Right lung (tissue), 5 donors: ENCODE measurements around the gene COL25A1. TPM values are rescaled to one million over a fixed set of nuclear protein-coding genes. Genes with fewer than 3 reads are reported as not detected.
"Not testable (repeated sequence)": the region's sequence is repeated elsewhere in the genome, so short reads cannot be mapped to it uniquely, and the experiment has no call there.

Experiments
- DNase-seq, 2 donors: peaks; one replicate each; pipeline ENCODE4 v3.0.0-alpha.2; 2013
- polyA plus RNA-seq, 5 donors: library from polyadenylated mRNA; unstranded; fragments of 120-200 nt; gene quantifications; one replicate each; pipeline versions ENCODE4 v1.2.1 to v1.2.3, GENCODE V29; 2013; ENCODE audit warnings: inconsistent platforms in 1 of 5, low replicate concordance in 1 of 5; ENCODE audit not compliant: insufficient read length in 5 of 5, insufficient read depth in 1 of 5

The COL25A1 gene
- polyA plus RNA-seq, 5 donors: 1.3 to 2.6 (median 1.6) TPM

DNA sequence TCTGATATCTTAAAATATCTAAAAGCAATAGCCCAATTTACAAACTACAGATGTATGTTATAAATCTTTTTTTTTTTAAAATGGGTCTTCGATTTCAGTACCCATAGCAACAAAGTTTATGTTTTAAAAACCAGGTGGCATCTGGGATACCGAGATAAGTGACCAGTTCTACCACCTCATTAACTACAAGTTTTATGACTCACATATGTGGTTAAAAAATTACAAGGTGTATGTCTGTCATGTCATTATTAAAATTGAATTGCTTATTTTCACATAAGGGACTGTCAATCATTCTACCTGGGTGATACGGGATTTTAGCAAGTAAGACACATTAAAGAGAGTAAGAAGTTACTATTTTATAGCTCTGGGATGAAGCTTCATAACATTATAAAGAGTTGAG lies 347.6 kb downstream of the COL25A1 start:
- DNase-seq: no peak

DNA sequence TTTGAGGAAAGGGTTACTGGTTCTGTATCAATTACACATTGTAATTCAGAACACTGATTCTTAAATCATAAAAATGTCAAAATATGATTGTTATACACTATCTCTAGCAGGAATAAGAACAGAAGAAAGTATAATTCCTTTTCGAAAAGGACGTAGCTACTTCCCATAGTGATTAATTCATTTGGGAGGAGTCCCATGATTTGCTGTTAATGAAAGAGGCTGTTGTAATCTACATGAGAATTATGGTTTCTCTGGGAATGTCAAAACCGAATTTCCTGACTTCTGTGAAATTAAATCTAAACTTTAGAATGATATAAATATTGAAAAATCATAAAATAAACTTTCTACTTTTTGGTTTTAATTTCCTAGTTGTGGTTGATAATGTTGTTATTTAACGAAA lies 348.5 kb downstream of the COL25A1 start:
- DNase-seq: no peak

DNA sequence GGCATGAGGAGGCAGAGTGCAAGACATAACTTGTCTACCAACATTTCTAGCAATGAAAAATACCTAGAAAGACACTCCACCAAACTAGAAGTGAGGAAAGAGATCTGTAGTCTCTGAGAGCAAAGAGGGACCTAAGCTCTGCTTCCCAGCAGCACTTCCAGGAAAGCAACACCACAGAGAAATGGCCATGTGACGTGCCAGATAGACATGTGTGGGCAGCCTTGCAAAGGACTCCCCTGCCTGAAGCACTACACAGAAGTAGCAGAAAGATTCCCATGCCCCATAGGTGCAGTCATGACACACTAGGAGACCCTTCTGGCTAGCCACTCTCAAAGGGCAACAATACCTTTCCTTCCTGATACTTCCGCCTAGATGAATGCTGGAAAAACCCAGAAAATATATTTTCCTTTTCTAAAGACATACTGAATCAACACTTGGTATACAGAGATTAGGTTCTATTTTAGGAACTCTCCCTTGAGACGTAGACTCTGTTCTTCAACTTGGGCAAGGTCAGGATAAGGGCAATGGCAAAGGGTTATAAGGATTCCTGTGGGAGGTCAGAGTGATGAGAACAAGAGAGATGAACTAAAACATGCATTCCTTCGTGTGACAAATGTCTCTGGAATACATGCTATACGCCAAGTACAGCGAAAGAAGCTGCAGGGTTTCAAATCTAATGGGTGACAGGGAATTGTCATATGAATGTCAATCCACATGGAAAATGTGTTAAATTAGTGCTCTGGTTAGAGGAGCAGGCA lies 352.1 kb downstream of the COL25A1 start:
- no peak for DNase-seq

DNA sequence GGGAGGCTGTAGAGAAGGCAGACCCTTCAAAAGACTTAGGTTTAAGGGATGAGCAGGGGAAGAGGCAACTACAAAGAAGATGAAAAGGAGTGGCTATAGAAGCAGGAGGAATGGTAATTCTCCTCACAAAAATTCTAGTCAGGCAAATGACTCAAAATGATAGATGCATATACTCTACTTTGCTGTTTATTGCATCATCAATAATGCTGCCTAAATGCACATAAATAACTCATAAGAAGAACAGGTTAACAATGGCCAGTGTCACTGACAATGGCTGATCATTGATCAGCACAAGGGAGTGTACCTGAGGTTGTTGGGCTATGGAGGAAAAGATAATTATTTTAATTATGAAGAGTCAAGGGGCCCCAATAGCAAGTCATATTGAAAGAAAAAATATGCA lies 354.9 kb downstream of the COL25A1 start:
- DNase-seq: no peak

DNA sequence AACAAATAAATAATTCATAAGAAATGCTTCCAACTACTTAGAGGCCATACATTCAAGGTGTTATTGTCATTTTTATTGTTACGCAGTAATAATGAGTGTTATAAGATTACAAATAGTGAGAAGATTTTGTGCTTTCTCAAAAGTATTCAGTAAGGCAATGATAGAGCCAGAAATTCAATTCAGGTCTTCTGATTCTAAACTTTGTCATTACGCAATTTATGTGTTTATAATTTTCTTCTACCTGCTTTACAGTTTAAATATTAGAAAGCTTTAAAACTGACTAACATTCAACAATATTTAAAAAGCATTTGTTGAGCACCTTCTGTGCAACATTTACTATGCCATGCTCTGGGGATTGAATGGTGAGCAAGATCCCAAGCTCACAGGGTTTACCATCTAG lies 356.2 kb downstream of the COL25A1 start:
- no peak for DNase-seq

DNA sequence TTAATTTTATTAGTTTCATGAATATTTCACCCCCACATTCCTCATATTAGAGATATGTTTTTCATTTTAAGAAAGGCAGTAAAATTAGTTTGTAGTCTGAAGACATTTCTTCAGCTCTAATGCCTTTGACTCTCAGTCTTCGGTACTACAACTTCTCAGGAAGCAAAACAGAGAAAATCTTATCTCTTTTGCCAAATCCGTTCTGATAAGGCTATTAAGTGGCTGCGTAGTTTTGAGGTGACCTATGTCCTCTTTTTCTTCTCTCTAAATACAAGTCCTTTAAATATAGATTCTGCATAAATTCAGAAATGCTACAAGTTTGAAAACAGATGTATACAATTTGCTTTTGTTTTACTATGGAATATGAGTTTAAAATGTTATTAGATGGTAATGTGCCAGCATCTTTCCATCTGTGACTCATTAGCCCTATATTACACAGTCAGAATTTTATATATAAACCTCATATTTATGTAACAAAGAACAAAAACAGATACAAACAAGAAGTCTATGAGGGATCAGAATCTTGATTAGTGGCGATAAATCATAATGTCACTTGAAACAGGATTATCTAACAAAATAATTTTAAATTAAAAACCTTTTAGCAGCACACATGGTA lies 358.4 kb downstream of the COL25A1 start:
- no peak for DNase-seq

DNA sequence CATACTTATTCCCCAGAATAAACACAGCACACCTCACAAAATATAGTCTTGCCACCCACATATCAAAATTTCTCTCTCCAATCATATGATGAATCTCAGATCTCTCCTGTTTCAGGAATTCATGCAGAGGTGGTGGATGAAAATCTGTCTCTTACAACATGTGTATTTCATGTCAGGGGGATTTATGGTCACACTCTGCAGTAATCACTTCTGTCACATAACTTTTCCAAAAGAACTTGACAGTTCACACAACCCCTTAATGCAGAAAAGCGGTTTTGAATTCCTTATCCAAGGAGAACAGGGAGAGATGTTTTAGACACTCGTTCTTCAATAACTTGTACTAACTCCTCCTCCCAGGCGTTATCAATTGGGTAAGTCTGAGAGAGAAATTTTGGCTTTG lies 359.1 kb downstream of the COL25A1 start:
- no peak for DNase-seq

GRCh38 chr4:108941904-108942430 lies 360.5 kb downstream of the COL25A1 start:
- no peak for DNase-seq

DNA sequence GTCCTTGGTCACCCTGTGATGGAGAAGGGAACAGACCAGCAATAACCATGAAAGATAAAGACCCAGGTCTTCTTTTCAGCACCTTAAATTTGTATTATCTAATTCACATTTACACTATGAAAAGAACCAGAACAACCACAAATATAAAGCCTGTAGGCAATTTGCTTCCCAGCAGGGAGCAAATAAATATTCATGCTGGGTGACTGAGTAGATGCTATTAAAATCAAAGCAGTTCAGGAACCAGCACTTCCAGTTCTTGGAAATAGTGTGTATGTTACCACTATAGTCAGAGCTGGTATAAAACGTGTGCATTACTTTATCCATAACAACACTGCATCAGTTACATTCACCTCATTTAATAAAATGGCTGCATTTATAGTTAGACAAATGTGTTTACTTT lies 361.8 kb downstream of the COL25A1 start:
- DNase-seq: no peak

- no peak for DNase-seq
These were observed 362.3 kb downstream of the COL25A1 start for GRCh38 chr4:108940149-108940548.

- no peak for DNase-seq
These were observed 365.4 kb downstream of the COL25A1 start for GRCh38 chr4:108937066-108937465.

GRCh38 chr4:108933925-108934324 lies 368.5 kb downstream of the COL25A1 start:
- DNase-seq: not testable (repeated sequence)

DNA sequence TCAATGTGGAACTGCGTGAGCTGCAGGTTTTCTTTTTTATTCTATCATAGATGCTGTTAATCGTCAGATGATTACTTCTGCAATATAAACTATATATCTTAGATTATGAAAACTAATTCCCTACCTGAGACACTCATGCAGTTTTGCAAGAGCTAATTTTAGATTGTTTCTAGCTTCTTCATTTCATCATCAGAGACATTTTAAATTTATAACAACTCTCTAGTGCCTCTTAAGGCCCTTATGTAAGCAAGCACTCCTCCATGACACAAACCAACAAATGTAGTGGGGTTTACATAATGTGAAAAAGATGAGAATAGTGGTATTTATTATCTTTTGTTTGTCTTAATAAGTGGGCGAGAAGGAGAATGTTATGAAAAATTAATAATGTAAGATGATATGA lies 369.4 kb downstream of the COL25A1 start:
- DNase-seq: no peak

- no peak for DNase-seq
These were observed 370.5 kb downstream of the COL25A1 start for GRCh38 chr4:108931926-108932325.

DNA sequence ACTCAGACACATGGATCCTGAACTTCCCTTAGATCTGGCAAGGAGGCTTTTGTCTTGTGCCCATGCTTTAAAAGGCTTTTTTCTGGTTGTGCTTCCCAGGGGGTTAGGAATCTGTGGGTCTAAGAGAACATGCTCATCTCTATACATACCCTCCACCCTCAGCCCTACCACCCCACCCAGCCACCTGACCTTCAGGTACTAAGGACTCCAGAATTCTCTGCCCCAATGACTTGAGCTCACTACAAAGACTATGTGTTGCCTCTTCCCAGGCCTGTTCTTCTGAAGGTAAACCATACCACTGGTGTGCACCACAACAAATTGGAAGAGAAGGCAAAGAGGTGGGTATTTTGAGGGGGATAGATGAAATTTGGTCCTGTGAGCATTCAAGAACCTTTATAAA lies 372.3 kb downstream of the COL25A1 start:
- DNase-seq: no peak

GRCh38 chr4:108926781-108927180 lies 375.7 kb downstream of the COL25A1 start:
- DNase-seq: no peak

GRCh38 chr4:108926061-108926460 lies 376.4 kb downstream of the COL25A1 start:
- no peak for DNase-seq

DNA sequence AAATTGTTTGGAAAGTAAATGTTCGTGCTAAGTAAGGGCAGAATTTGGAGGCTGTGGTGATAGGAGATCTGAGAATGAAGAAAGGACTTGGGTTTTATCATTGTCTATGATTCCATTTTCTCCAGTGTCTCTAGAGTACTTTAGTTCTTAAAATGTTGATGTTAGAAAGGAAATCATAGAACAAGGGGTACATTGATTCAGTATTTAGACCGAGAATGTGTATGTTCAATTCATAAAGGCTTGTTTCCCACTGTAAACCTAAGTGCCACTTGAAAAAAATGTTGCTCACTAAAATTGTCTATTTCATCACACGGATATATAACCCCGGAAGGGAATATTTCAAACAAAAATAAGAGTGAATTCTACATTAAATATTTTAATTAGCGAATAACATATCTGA lies 380.3 kb downstream of the COL25A1 start:
- DNase-seq: no peak

GRCh38 chr4:108920395-108921087 lies 381.9 kb downstream of the COL25A1 start:
- DNase-seq: no peak

DNA sequence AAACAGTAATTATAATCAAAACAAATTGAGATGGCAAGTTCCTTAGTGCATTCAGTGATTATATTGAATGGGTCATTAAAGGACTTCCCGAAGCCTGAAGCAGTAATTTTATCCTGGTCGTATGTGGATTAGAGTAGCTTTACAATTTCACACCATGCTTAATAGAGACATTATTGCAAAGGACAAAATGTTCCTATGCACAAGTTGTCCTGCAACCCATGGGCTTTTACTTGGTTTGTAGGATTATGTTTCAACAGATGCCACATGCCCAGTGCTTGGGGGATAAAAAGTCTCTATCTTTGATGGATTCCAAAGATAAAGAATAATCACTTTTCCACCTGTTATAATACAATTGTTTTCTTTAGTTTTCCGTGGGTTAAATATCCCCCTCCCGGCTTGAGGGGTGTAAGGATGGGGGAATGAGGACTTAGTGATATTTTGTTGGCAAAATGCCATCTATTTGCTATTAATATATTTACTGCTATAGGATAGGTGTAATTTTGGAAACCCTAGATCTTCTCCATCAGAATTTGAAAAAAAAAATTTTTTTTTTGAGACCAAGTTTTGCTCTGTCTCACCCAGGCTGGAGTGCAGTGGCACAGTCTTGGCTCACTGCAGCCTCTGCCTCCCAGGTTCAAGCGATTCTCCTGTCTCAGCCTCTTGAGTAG lies 383.1 kb downstream of the COL25A1 start:
- DNase-seq: no peak

GRCh38 chr4:108917255-108917654 lies 385.2 kb downstream of the COL25A1 start:
- DNase-seq: no peak

- DNase-seq: no peak
These were observed 385.8 kb downstream of the COL25A1 start for GRCh38 chr4:108916638-108917037.
